Measurements from ENCODE around the gene TUB. TPM values are rescaled to one million over a fixed set of nuclear protein-coding genes. Genes with fewer than 3 reads are reported as not detected.

TUB gene
- polyA plus RNA-seq, 1 donor (not counting 4 experiments of a cell fraction or from before 2014, with no cell fraction given), result 0.84 TPM

- H3K79me2 ChIP-seq (ENCODE audit: control insufficient read depth, insufficient read depth, low read length), result no peaks in the 10 kb centered on the region
- no peak overlapping the region for H3K9ac ChIP-seq (ENCODE audit: control insufficient read depth, extremely low read depth, insufficient read depth, low read length)
- H3K4me2 ChIP-seq (ENCODE audit: control insufficient read depth, extremely low read depth, insufficient read depth, low read depth, low read length), result no peak overlapping the region
- no peaks in the 10 kb centered on the region for H3K27me3 ChIP-seq (ENCODE audit: control insufficient read depth, extremely low read depth, insufficient read depth, low read length)
- H2AFZ ChIP-seq (ENCODE audit: control insufficient read depth, low read length), result no peak overlapping the region
- H3K36me3 ChIP-seq (ENCODE audit: control insufficient read depth in 2 of 2, extremely low read depth in 1 of 2, insufficient read depth in 2 of 2, low read length in 2 of 2), result no peaks in the 10 kb centered on the region
- DNase-seq (ENCODE audit: low read depth, low spot score), result no peak
- H4K20me1 ChIP-seq (ENCODE audit: control insufficient read depth, extremely low read depth, insufficient read depth, low read length), result no peaks in the 10 kb centered on the region
- dilution Hi-C loops (cut with MboI; ENCODE audit: extremely low pct_ligation_motif_present, low sequenced_read_pairs), result no loop called here
- no peak for FAIRE-seq
- no peaks in the 10 kb centered on the region for H3K9me3 ChIP-seq (ENCODE audit: control insufficient read depth, low read depth, low read length)
- no peaks in the 10 kb centered on the region for H3K4me1 ChIP-seq (ENCODE audit: control insufficient read depth, extremely low read depth, insufficient read depth, low read length)
- no peak for TF ChIP-seq EZH2 (IDR thresholded peaks at IDR 0.05; ENCODE audit: low read length)
- TF ChIP-seq CTCF (optimal IDR thresholded peaks at IDR 0.05 in 1 of 3, IDR thresholded peaks at IDR 0.05 in 1 of 3, conservative IDR thresholded peaks at IDR 0.05 in 1 of 3; ENCODE audit: extremely low read depth in 1 of 3, insufficient read depth in 2 of 3, low read length in 3 of 3), result no peak
- no peaks in the 10 kb centered on the region for H3K9me1 ChIP-seq (ENCODE audit: control insufficient read depth, extremely low read depth, insufficient read depth, low read length)
- H3K4me3 ChIP-seq (ENCODE audit: control insufficient read depth in 2 of 3, extremely low read depth in 1 of 3, insufficient read depth in 2 of 3, low read depth in 1 of 3, low read length in 3 of 3), result no peak overlapping the region
- H3K27ac ChIP-seq (ENCODE audit: control insufficient read depth, insufficient read depth, low read length), result no peak overlapping the region
Measured at GRCh38 chr11:8110396-8110795, 29.4 kb downstream of the TUB start.

- Histone ChIP-seq H3K79me2 (ENCODE audit: control insufficient read depth, insufficient read depth, low read length) (no peaks in the 10 kb centered on the region), H3K9me3 (ENCODE audit: control insufficient read depth, low read depth, low read length) (no peaks in the 10 kb centered on the region), H3K4me1 (ENCODE audit: control insufficient read depth, extremely low read depth, insufficient read depth, low read length) (no peaks in the 10 kb centered on the region), H4K20me1 (ENCODE audit: control insufficient read depth, extremely low read depth, insufficient read depth, low read length) (no peaks in the 10 kb centered on the region), H3K4me3 (ENCODE audit: control insufficient read depth in 2 of 3, extremely low read depth in 1 of 3, insufficient read depth in 2 of 3, low read depth in 1 of 3, low read length in 3 of 3) (no peak overlapping the region), H3K27ac (ENCODE audit: control insufficient read depth, insufficient read depth, low read length) (no peak overlapping the region), H3K4me2 (ENCODE audit: control insufficient read depth, extremely low read depth, insufficient read depth, low read depth, low read length) (no peak overlapping the region), H3K9me1 (ENCODE audit: control insufficient read depth, extremely low read depth, insufficient read depth, low read length) (no peaks in the 10 kb centered on the region), H2AFZ (ENCODE audit: control insufficient read depth, low read length) (no peak overlapping the region), H3K36me3 (ENCODE audit: control insufficient read depth in 2 of 2, extremely low read depth in 1 of 2, insufficient read depth in 2 of 2, low read length in 2 of 2) (no peaks in the 10 kb centered on the region), H3K9ac (ENCODE audit: control insufficient read depth, extremely low read depth, insufficient read depth, low read length) (no peak overlapping the region), H3K27me3 (ENCODE audit: control insufficient read depth, extremely low read depth, insufficient read depth, low read length) (no peaks in the 10 kb centered on the region)
- DNase-seq (ENCODE audit: low read depth, low spot score) (no peak), FAIRE-seq (no peak)
- dilution Hi-C loops (cut with MboI; ENCODE audit: extremely low pct_ligation_motif_present, low sequenced_read_pairs), result no loop called here
- TF ChIP-seq CTCF (optimal IDR thresholded peaks at IDR 0.05 in 1 of 3, IDR thresholded peaks at IDR 0.05 in 1 of 3, conservative IDR thresholded peaks at IDR 0.05 in 1 of 3; ENCODE audit: extremely low read depth in 1 of 3, insufficient read depth in 2 of 3, low read length in 3 of 3), result no peak
Measured at GRCh38 chr11:8111636-8112035, 30.6 kb downstream of the TUB start.

Measured in keratinocyte (primary cell).